GM06990 (cell line): ENCODE measurements around the gene ANO7.

Source experiments
- DNase-seq: peaks from one replicate; pipeline ENCODE4 v3.0.0-alpha.2; 2011; ENCODE audit not compliant: insufficient read length; ENCODE audit errors: extremely low read depth
- H3K27me3 ChIP-seq: replicated peaks from 2 replicates; pipeline ENCODE4 v1.6.0; 2011; ENCODE audit warnings: low read length; ENCODE audit not compliant: control insufficient read depth, insufficient read depth
- H3K36me3 ChIP-seq: 2 replicates; pipeline ENCODE4 v1.5.1; 2011; ENCODE audit warnings: low read length; ENCODE audit not compliant: control insufficient read depth, insufficient read depth
- H3K4me3 ChIP-seq: replicated peaks from 2 replicates; pipeline ENCODE4 v1.5.1; 2011; ENCODE audit warnings: low read depth, mild to moderate bottlenecking, control low read depth, low read length
- CTCF ChIP-seq: IDR thresholded peaks from 2 replicates; pipeline ENCODE4 v1.5.1; 2011; ENCODE audit warnings: low read length, control low read depth, mild to moderate bottlenecking, inconsistent platforms; ENCODE audit not compliant: insufficient read depth, poor library complexity, severe bottlenecking

The ANO7 gene

GRCh38 chr2:241218131-241219029, 29.9 kb downstream of the ANO7 start:
- peak; percentile 30 for TF ChIP-seq CTCF
- Histone ChIP-seq H3K4me3 (peak overlapping the region; percentile 68), H3K36me3 (no peaks in the 10 kb centered on the region), H3K27me3 (no peaks in the 10 kb centered on the region)
- DNase-seq: peak; percentile 55

GRCh38 chr2:241219030-241219382, 30.5 kb downstream of the ANO7 start:
- Histone ChIP-seq H3K4me3 (peak overlapping the region; percentile 68), H3K27me3 (no peaks in the 10 kb centered on the region), H3K36me3 (no peaks in the 10 kb centered on the region)
- no peak for DNase-seq
- no peak for TF ChIP-seq CTCF

- H3K27me3 ChIP-seq: no peaks in the 10 kb centered on the region
- DNase-seq: no peak
- H3K36me3 ChIP-seq: no peaks in the 10 kb centered on the region
- no peak overlapping the region for H3K4me3 ChIP-seq
- TF ChIP-seq CTCF: no peak
These were observed 31.4 kb downstream of the ANO7 start for GRCh38 chr2:241219856-241220356.

- H3K4me3 ChIP-seq: no peak overlapping the region
- DNase-seq: no peak
- H3K27me3 ChIP-seq: no peaks in the 10 kb centered on the region
- peaks cover 23% of the 10 kb centered on the region for H3K36me3 ChIP-seq
- TF ChIP-seq CTCF: no peak
These were observed 34.9 kb downstream of the ANO7 start for GRCh38 chr2:241223211-241224017.

GRCh38 chr2:241224018-241224850, 35.8 kb downstream of the ANO7 start:
- peaks cover 31% of the 10 kb centered on the region for H3K36me3 ChIP-seq
- H3K4me3 ChIP-seq: no peak overlapping the region
- no peak for TF ChIP-seq CTCF
- no peaks in the 10 kb centered on the region for H3K27me3 ChIP-seq
- DNase-seq: no peak
